RWPE1 (cell line): ENCODE results near the gene DNMT3A.

Source experiments
- CTCF ChIA-PET: fragments of 350-600 bp; sonication (Branson Sonifier 250); formaldehyde crosslinking; extraction: SDS; loops from one replicate; lab custom pipeline; 2021; lab: Yijun Ruan, JAX
- POLR2A ChIA-PET: fragments of 400-600 bp; formaldehyde crosslinking; extraction: SDS; loops from one replicate; lab custom pipeline; 2020; ENCODE audit warnings: antibody characterized with exemption; ENCODE audit not compliant: low non-redundant PET; lab: Yijun Ruan, JAX
- DNase-seq: peaks from one replicate; pipeline ENCODE4 v3.0.0; 2012; ENCODE audit warnings: low spot score
- H3K27ac ChIP-seq: fragments of 450-650 bp; 2 replicates; pipeline ENCODE4 v1.5.1; 2017
- TF ChIP-seq, protein P1 (sequence below): fragments of 450-650 bp; conservative IDR thresholded peaks from 2 replicates; pipeline ENCODE4 v1.5.1; 2017; ENCODE audit warnings: low read depth, mild to moderate bottlenecking

The DNMT3A gene

DNA sequence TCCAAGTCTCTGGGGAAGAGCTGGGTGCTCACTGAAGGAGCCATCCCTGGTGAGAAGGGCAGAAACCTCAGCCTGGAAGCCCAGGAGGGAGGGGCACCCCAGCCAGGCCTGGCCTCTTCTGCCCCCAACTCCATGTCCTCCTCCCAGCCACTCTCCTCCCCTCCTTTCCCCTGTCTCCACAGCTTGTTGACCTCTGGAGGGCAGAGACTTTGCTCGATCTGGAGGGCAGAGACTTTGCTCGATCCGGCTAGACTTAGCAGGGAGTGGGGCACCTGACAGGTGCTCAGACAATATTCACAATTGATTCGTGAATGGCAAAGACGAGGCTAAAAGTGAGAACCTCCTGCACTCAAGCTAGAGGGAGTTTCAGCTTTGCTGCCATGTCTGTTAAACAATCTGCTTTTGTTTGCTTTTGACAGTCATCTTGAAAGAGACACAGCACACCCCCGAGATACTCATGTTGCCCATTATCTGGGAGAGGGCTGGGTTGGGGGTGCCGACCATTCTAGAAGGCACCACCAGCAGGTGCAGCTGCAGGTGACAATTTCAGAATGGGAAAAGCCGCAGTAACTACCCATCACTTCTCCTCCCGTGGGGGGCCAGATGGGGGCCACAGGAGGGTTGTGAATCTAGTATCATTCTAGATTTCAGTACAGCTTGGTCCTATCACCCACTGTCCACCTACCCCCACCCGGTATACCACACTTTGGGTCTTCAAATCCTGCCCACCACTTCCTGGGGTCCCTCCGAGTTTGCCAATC lies 54.8 kb downstream of the DNMT3A start:
- ChIA-PET CTCF (no interaction called here), POLR2A (no interaction called here)
- TF ChIP-seq, protein P1, sequence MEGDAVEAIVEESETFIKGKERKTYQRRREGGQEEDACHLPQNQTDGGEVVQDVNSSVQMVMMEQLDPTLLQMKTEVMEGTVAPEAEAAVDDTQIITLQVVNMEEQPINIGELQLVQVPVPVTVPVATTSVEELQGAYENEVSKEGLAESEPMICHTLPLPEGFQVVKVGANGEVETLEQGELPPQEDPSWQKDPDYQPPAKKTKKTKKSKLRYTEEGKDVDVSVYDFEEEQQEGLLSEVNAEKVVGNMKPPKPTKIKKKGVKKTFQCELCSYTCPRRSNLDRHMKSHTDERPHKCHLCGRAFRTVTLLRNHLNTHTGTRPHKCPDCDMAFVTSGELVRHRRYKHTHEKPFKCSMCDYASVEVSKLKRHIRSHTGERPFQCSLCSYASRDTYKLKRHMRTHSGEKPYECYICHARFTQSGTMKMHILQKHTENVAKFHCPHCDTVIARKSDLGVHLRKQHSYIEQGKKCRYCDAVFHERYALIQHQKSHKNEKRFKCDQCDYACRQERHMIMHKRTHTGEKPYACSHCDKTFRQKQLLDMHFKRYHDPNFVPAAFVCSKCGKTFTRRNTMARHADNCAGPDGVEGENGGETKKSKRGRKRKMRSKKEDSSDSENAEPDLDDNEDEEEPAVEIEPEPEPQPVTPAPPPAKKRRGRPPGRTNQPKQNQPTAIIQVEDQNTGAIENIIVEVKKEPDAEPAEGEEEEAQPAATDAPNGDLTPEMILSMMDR: no peak
- no peak overlapping the region for H3K27ac ChIP-seq
- DNase-seq: no peak

DNA sequence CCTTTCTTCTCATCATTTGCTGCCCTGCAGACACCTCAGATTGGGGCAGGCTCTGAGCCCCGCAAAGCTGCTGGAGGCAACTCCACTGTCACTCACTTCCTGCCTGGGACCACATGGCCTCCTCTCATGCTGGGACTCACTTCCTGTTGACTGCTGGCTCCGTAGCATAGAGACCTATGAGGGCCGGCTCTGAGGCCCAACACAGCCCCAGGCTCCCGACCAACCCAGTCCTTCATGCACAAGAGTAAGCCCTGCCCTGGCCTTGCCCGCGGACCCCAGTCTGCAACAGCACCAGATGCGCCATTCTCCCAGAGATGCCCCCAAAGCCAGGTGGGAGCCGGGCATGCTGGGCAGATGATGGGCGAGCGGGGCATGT lies 55.7 kb downstream of the DNMT3A start:
- TF ChIP-seq, protein P1: no peak
- no peak overlapping the region for H3K27ac ChIP-seq
- POLR2A ChIA-PET: no interaction called here
- CTCF ChIA-PET: no interaction called here
- no peak for DNase-seq

DNA sequence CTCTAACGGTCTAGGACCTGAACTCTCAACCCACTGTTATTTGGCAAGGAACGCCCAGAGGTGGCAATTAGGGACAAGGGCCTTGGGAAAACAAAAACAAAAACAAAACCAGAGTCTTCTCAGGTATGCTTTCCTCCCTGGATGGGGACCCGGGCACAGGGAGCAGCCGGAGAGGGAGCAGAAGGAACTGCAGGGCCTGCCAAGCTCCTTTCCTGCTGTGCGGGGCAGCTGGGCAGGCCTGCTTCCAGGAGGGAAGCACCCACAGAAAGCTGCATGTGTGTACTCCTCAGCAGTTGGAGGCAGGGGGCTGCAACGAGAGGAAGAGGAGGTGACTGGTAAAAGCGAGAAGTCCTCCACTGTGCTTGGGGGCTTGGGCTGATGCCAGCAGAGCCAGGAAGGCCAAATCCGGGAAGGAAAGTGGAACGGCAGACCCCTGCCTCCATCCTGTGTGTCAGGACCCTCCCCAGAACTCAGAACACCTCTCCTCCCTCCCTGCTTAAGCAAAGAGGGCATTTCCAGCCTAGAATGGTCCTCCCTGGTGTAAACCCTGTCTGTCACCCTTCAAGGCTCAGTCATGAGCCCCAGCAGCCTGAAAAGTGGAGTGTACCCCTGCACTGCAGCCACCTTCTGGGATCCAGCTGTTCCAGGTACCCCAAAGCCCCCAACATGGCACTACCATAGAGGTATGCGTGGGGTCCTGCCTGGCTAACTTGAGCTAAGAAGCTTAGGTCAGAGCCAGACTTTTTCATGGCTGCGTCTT lies 56.3 kb downstream of the DNMT3A start:
- TF ChIP-seq, protein P1: no peak
- CTCF ChIA-PET: interaction anchor here (0.8 kb wide), 1 partner anchor 42 kb away, joined by 6 read pairs; no protein-coding TSS in a partner anchor
- H3K27ac ChIP-seq: no peak overlapping the region
- DNase-seq: no peak
- POLR2A ChIA-PET: no interaction called here

DNA sequence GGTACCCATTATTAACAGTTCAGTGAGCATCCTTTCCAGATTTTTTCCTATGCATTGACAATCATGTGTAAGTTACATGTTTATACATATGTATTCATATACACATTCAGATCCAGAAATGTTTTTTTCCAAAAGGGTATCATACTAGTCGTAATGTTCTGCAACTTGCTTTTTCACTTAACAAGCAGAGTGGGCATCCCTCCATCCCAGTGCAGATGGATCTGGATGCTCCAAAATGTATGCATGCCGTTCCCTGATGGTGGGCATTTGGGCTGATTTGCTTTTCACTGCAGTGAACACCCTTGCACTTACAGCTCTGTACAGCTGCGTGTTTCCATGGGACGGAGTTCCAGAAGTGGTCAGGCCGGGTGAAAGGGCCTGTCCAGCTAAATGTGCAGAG lies 57.0 kb downstream of the DNMT3A start:
- DNase-seq: no peak
- ChIA-PET POLR2A (no interaction called here), CTCF (interaction anchor here (0.8 kb wide), 1 partner anchor 43 kb away, joined by 6 read pairs; no protein-coding TSS in a partner anchor)
- TF ChIP-seq, protein P1: no peak
- H3K27ac ChIP-seq: no peak overlapping the region

DNA sequence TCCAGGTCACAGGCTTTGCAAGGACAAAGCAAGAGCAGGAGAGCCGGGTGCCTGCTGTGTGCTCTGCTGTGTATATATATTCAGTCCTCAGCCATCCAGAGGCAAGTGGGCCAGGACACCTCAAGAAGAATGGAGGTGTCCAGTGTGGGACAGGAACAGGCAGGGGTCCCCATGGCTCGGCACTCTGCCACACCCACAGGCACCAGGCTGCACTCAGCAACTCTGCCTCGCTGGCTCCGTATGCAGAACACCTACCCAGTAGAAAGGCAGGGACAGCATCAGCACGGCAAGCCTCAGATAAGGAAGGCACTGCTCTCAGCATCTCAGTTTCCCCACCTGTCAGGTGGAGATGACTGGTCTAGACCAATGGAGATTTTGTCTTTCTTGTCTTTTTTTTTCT lies 57.8 kb downstream of the DNMT3A start:
- POLR2A ChIA-PET: no interaction called here
- TF ChIP-seq, protein P1: no peak
- H3K27ac ChIP-seq: no peak overlapping the region
- DNase-seq: no peak
- CTCF ChIA-PET: interaction anchor here (0.6 kb wide), 1 partner anchor 55 kb away, joined by 5 read pairs; no protein-coding TSS in a partner anchor

DNA sequence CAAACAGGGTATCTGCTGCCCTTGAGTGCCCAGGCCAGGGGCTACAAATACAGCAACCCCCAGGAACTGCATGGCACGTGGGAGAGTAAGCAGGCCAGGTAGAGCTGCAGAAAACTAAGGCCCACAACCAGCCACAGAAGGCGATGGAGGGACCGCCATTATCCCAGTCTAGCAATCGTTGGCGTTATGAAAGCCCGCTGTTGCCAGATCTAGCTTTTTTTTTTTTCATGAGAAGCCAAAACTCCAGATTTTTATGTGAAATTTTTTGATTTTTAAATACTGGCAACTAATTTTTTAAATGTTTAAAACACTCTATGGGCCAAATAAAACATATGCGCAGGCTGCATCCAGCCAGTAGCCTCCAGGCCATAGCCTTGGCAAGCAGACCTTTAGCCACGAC lies 59.8 kb downstream of the DNMT3A start:
- POLR2A ChIA-PET: no interaction called here
- CTCF ChIA-PET: no interaction called here
- no peak for DNase-seq
- TF ChIP-seq, protein P1: no peak
- no peak overlapping the region for H3K27ac ChIP-seq
